T-cell (primary cell): ENCODE data around the gene LECT2. TPM values are rescaled to one million over a fixed set of nuclear protein-coding genes. Genes with fewer than 3 reads are reported as not detected.

Experiments
- ATAC-seq, 4 experiments: fragments of 200-7000 bp in 3 of 4; fragments of 150-1000 bp in 1 of 4; cut with Tn5 transposase; replicated peaks in 1 of 4; 1 replicate in 3 of 4; 2 replicates in 1 of 4; pipeline ENCODE4 v1.10.0; 2021; ENCODE audit warnings: moderate library complexity in 3 of 4, mild to moderate bottlenecking in 2 of 4, moderate number of reproducible peaks in 1 of 4
- CTCF ChIA-PET, 2 donors: fragments of 300-600 bp; sonication (Branson Sonifier 250); formaldehyde crosslinking; loops; one replicate each; lab custom pipeline; 2022; ENCODE audit warnings: antibody characterized with exemption in 2 of 2; lab: Charles Lee
- POLR2A ChIA-PET, 2 donors: fragments of 300-600 bp; sonication (Branson Sonifier 250); formaldehyde crosslinking; loops; one replicate each; lab custom pipeline; 2022; ENCODE audit warnings: antibody characterized with exemption in 2 of 2; lab: Charles Lee
- DNase-seq, 35 experiments: peaks; one replicate each; pipeline versions ENCODE4 v3.0.0 to v3.0.0-alpha.2; 2013 to 2023
- H3K27ac ChIP-seq: one replicate; pipeline ENCODE4 v1.5.1; 2013; ENCODE audit warnings: low read length
- H3K27me3 ChIP-seq, 2 experiments: replicated peaks in 1 of 2; 1 replicate in 1 of 2; 2 replicates in 1 of 2; pipeline versions ENCODE4 v1.6.1 to v1.7.0; 2013; ENCODE audit warnings: low read length in 1 of 2, mixed read lengths in 1 of 2; ENCODE audit not compliant: control insufficient read depth in 2 of 2, insufficient read depth in 2 of 2; ENCODE audit errors: extremely low read depth in 1 of 2
- H3K36me3 ChIP-seq, 2 donors: 1 replicate in 1 of 2; 2 replicates in 1 of 2; pipeline versions ENCODE4 v1.6.1 to v1.7.0; 2013; ENCODE audit warnings: low read length in 1 of 2; ENCODE audit not compliant: control insufficient read depth in 2 of 2, insufficient read depth in 1 of 2; ENCODE audit errors: extremely low read depth in 1 of 2
- H3K4me1 ChIP-seq, 2 experiments: 1 replicate in 1 of 2; 2 replicates in 1 of 2; pipeline versions ENCODE4 v1.6.1 to v1.7.0; 2013; ENCODE audit warnings: low read length in 2 of 2, mixed read lengths in 1 of 2; ENCODE audit not compliant: insufficient read depth in 2 of 2, control insufficient read depth in 1 of 2; ENCODE audit errors: extremely low read depth in 1 of 2
- H3K4me3 ChIP-seq, 2 donors: 1 replicate in 1 of 2; 2 replicates in 1 of 2; pipeline versions ENCODE4 v1.5.1 to v1.7.0; 2013; ENCODE audit warnings: mild to moderate bottlenecking in 2 of 2, low read length in 1 of 2, moderate library complexity in 1 of 2; ENCODE audit not compliant: control insufficient read depth in 1 of 2; ENCODE audit errors: extremely low read depth in 1 of 2
- H3K9me3 ChIP-seq: 2 replicates; pipeline ENCODE4 v1.7.0; 2013
- H3K27ac Mint-ChIP-seq, 2 donors: one replicate each; pipeline ENCODE4 v1.8.0; 2020 to 2021; ENCODE audit warnings: mild to moderate bottlenecking in 2 of 2, mixed read lengths in 2 of 2
- H3K27me3 Mint-ChIP-seq, 2 donors: one replicate each; pipeline ENCODE4 v1.8.0; 2021 to 2022; ENCODE audit warnings: mixed read lengths in 2 of 2
- H3K36me3 Mint-ChIP-seq: one replicate; pipeline ENCODE4 v1.8.0; 2021; ENCODE audit warnings: mixed read lengths
- H3K4me1 Mint-ChIP-seq, 3 donors: one replicate each; pipeline ENCODE4 v1.8.0; 2020 to 2022; ENCODE audit warnings: mixed read lengths in 3 of 3, mild to moderate bottlenecking in 1 of 3
- H3K4me3 Mint-ChIP-seq, 3 donors: one replicate each; pipeline ENCODE4 v1.8.0; 2020 to 2022; ENCODE audit warnings: mild to moderate bottlenecking in 3 of 3, mixed read lengths in 3 of 3, moderate library complexity in 3 of 3
- H3K9me3 Mint-ChIP-seq, 3 donors: one replicate each; pipeline ENCODE4 v1.8.0; 2020 to 2022; ENCODE audit warnings: mixed read lengths in 3 of 3
- WGBS: methylation state at CpG from one replicate; pipeline ENCODE4 v1.1.5; 2013; ENCODE audit warnings: missing lambda C conversion rate; ENCODE audit not compliant: insufficient coverage; 5-methylcytosine and 5-hydroxymethylcytosine counted together
- total RNA-seq, 35 experiments: library from RNA in 6 of 35; stranded (reverse) in 6 of 35; fragments of 120-200 nt in 1 of 35; gene quantifications; one replicate each; pipeline versions ENCODE4 v1.2.1 to v1.2.4 and lab custom pipeline; 2013 to 2026

LECT2 gene
- total RNA-seq, 5 donors from 2014 or later (not counting 1 experiment from before 2014, with no cell fraction given), result not detected

DNA sequence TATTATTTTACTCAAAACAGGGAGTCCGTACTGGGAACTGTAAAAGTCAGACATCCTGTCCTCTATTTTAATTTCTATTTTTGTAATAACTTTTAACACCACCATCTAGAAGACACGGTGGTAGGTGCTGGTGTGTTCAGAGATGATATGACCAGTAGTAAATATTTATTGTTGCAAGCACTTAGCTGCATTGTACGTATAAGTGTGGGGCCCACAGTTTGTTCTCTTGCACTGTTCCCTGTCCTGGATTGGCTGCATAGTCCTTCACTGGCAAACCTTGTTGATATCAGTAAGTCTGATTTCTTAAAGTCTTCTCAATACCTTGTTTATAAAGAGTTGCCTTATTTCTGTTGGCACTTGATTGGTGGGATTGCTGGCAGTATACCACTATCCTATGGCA, 34.6 kb downstream of the LECT2 start:
- WGBS, result no CpG with 5 or more reads among the region's 3 CpGs
- H3K4me1 Mint-ChIP-seq, result peaks cover 0 to 4% (median 0%) of the 10 kb centered on the region in 3 donors
- DNase-seq (no peak), ATAC-seq (no peak)
- no peak overlapping the region for H3K27ac Mint-ChIP-seq
- POLR2A ChIA-PET, result no interaction called here
- CTCF ChIA-PET, result interaction anchor here in 1 of 2 donors (0.6 kb wide), 1 partner anchor 415 kb away, joined by 9 read pairs; no protein-coding TSS in a partner anchor
- H3K36me3 ChIP-seq, result no peaks in the 10 kb centered on the region
- no peaks in the 10 kb centered on the region for H3K4me1 ChIP-seq
- no peaks in the 10 kb centered on the region for H3K36me3 Mint-ChIP-seq
- H3K9me3 ChIP-seq, result no peaks in the 10 kb centered on the region
- peaks cover 41 to 42% of the 10 kb centered on the region in 2 donors for H3K27me3 Mint-ChIP-seq
- peaks cover 0 to 5% of the 10 kb centered on the region in 2 experiments for H3K27me3 ChIP-seq
- H3K4me3 Mint-ChIP-seq, result no peak overlapping the region
- no peaks in the 10 kb centered on the region for H3K9me3 Mint-ChIP-seq
- H3K27ac ChIP-seq, result no peak overlapping the region
- H3K4me3 ChIP-seq, result no peak overlapping the region

DNA sequence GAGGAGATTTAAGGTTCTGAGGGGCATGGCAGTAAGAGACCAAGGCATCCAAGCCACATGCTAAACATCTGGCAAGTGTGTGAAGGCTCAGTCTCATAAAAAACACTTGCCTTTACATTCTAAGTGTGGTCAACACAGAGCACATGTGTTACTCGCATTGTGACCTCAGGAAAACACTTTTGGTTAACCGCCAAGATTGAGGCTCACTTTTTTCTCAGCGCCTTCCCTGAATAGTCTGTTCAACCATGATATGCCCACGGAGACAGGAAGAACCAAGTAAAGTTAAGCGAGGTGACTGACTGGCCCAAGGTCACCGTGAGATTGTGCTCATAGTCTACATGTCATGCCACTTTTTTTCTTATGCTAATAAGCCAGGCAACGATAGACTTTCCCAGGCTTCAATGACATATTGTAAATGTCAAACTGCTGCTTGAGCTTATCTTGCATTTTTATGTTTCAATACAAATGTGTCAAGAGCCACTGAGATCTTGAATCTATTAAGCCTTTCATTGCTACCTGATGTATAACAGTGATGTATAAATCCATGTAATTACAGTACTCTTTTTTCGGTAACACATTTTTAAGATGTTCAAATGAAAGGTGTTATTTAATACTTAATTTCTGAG, 38.0 kb downstream of the LECT2 start:
- Histone ChIP-seq H3K9me3 (no peaks in the 10 kb centered on the region), H3K4me3 (no peak overlapping the region), H3K4me1 (no peaks in the 10 kb centered on the region), H3K27me3 (peaks cover 3 to 6% of the 10 kb centered on the region in 2 experiments), H3K27ac (no peak overlapping the region), H3K36me3 (no peaks in the 10 kb centered on the region)
- DNase-seq (peak in 1 of 35 experiments; percentile 16), ATAC-seq (peak in 1 of 4 experiments; percentile 17)
- H3K36me3 Mint-ChIP-seq, result no peaks in the 10 kb centered on the region
- H3K27me3 Mint-ChIP-seq, result peaks cover 28 to 36% of the 10 kb centered on the region in 2 donors
- ChIA-PET POLR2A (no interaction called here), CTCF (no interaction called here)
- no peak overlapping the region for H3K27ac Mint-ChIP-seq
- H3K4me3 Mint-ChIP-seq, result no peak overlapping the region
- WGBS, result 47% methylated on average over 6 of the region's 8 CpGs
- H3K4me1 Mint-ChIP-seq, result peaks cover 0 to 16% (median 8%) of the 10 kb centered on the region in 3 donors
- H3K9me3 Mint-ChIP-seq, result no peaks in the 10 kb centered on the region

DNA sequence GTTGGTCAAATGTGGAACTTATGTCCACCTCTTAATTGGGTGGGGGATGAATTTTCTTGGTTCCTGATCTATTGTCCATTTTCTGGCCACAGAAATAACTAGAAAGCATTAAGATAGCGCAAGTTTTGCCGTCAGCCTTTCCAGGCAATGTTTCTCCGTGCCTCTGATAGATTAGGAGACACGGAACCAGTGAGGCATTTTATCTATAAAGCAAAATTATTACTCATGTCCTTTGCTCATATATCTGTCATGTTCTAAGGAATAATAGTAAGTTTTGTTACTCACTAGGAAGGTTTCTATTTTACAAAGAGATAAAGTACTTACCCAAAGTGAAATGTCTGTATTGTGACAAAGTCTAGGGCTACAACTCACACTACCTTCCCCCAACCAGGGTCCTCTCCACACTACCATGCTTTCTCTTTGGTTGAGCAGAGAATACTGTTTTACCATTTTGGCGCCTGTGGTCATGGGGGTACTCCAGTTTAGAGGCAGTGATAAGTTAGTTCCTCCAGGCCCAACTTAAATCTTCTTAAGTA, 39.2 kb downstream of the LECT2 start:
- no peak overlapping the region for H3K4me3 Mint-ChIP-seq
- no peaks in the 10 kb centered on the region for H3K36me3 Mint-ChIP-seq
- Histone ChIP-seq H3K4me1 (no peaks in the 10 kb centered on the region), H3K27ac (no peak overlapping the region), H3K36me3 (no peaks in the 10 kb centered on the region), H3K9me3 (no peaks in the 10 kb centered on the region), H3K27me3 (peaks cover 6 to 13% of the 10 kb centered on the region in 2 experiments), H3K4me3 (no peak overlapping the region)
- H3K27me3 Mint-ChIP-seq, result peaks cover 30 to 42% of the 10 kb centered on the region in 2 donors
- peaks cover 0 to 16% (median 8%) of the 10 kb centered on the region in 3 donors for H3K4me1 Mint-ChIP-seq
- H3K9me3 Mint-ChIP-seq, result no peaks in the 10 kb centered on the region
- ChIA-PET POLR2A (no interaction called here), CTCF (no interaction called here)
- WGBS, result 100% methylated on average over 2 of the region's 5 CpGs
- H3K27ac Mint-ChIP-seq, result no peak overlapping the region
- DNase-seq (no peak), ATAC-seq (no peak)

DNA sequence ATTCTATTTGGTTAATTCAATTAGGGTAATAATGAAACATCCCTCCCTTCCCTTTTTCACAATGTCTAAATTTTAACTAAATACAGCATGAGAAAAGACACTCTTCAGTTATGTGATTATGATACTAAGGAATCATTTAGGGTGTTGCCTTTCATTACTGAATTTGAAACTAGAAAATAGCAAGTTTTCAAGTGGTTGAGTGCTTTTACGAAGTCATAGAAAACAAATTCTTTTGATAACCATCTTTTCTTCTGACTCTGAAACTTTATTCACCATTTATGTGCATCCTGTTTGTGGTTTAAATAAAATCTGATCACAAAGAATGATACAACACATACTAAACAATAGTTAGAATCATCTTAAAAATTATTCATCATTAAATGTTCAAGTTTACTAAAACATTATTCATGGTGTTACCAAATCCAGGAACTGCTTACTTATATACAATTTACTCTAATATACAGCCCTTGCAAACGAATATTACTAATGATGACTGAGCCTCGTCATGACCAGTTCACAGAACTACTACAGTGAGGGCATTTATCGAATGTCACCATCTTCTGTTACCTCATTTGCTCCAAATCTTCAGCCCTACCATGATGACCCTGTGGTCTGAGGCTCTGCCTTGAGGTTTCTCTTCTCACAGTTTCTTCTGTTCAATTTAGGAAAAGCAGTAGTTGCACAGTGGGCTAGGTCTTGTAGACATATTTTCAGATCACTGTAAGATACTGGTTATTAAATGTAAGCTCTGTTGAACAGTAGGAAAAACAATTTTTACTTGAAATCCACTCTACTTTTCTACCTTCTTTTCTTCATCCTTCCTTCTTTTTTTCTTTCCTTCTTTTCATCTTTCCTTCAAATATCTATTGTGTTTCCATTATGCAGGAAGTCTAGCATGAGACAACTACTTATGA, 40.8 kb downstream of the LECT2 start:
- no peaks in the 10 kb centered on the region for H3K36me3 Mint-ChIP-seq
- Histone ChIP-seq H3K4me3 (no peak overlapping the region), H3K27ac (no peak overlapping the region), H3K4me1 (no peaks in the 10 kb centered on the region), H3K27me3 (peaks cover 6 to 18% of the 10 kb centered on the region in 2 experiments), H3K9me3 (no peaks in the 10 kb centered on the region), H3K36me3 (no peaks in the 10 kb centered on the region)
- DNase-seq, result no peak
- no peak for ATAC-seq
- H3K9me3 Mint-ChIP-seq, result no peaks in the 10 kb centered on the region
- no peak overlapping the region for H3K4me3 Mint-ChIP-seq
- H3K27me3 Mint-ChIP-seq, result peaks cover 45 to 51% of the 10 kb centered on the region in 2 donors
- WGBS, result 42% methylated on average over 2 of the region's 4 CpGs
- peak overlapping the region in 1 of 2 donors; percentile 12 for H3K27ac Mint-ChIP-seq
- ChIA-PET POLR2A (no interaction called here), CTCF (no interaction called here)
- peaks cover 0 to 16% (median 8%) of the 10 kb centered on the region in 3 donors for H3K4me1 Mint-ChIP-seq

DNA sequence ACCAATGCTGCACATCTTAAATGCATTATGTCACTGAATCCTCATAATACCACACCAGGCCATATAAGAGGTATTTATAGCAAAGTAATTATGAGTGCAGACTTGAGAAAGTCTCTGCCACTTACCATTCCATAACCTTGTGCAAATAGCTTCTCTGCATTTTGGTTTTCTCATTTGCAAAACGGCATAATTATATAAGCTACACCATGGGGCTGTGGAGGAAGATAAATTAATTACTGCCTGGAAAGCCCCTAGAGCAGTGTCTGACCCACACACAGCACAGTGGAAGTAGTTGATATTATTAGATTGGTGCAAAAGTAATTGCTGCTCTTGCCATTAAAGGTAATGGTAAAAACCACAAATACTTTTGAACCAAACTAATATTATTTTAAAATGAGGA, 49.6 kb downstream of the LECT2 start:
- CTCF ChIA-PET, result no interaction called here

DNA sequence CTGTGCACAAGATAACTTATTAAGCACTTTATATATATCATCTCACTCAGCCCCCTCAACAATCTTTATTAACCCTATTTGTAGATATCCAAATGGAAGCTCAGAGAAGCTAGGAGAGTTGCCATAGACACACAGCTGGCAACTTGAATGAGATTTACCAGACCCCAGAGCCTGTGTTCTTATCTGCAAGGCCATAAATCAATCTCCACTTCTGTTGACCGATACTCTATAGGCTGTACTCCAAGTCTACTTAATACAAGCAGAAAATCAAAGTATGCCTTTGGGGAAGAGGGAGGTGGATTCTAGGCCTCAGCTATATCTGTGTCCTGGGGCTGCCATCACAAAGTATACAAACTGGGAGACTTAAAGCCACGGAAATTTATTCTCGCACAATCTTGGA, 53.1 kb downstream of the LECT2 start:
- no peaks in the 10 kb centered on the region for H3K4me1 Mint-ChIP-seq
- 95% methylated on average over 2 of the region's 3 CpGs for WGBS
- no peaks in the 10 kb centered on the region for H3K9me3 Mint-ChIP-seq
- Histone ChIP-seq H3K4me1 (no peaks in the 10 kb centered on the region), H3K27me3 (peaks cover 0 to 18% of the 10 kb centered on the region in 2 experiments), H3K9me3 (no peaks in the 10 kb centered on the region), H3K4me3 (no peak overlapping the region), H3K27ac (no peak overlapping the region), H3K36me3 (no peaks in the 10 kb centered on the region)
- CTCF ChIA-PET, result interaction anchor here in 1 of 2 donors (1.5 kb wide), 1 partner anchor 10 kb away, joined by 4 read pairs; no protein-coding TSS in a partner anchor
- no peak overlapping the region for H3K27ac Mint-ChIP-seq
- ATAC-seq (no peak), DNase-seq (no peak)
- H3K36me3 Mint-ChIP-seq, result no peaks in the 10 kb centered on the region
- POLR2A ChIA-PET, result no interaction called here
- peaks cover 20 to 30% of the 10 kb centered on the region in 2 donors for H3K27me3 Mint-ChIP-seq
- H3K4me3 Mint-ChIP-seq, result no peak overlapping the region

More for the DNA sequence above, 49.6 kb downstream of the LECT2 start:
- H3K4me1 ChIP-seq, result no peaks in the 10 kb centered on the region
- no peak overlapping the region for H3K4me3 ChIP-seq
- WGBS, result no CpG with 5 or more reads among the region's 1 CpG
- ATAC-seq (no peak), DNase-seq (no peak)
- H3K36me3 ChIP-seq, result no peaks in the 10 kb centered on the region
- H3K9me3 ChIP-seq, result no peaks in the 10 kb centered on the region
- Mint-ChIP-seq H3K36me3 (no peaks in the 10 kb centered on the region), H3K27me3 (peaks cover 24 to 32% of the 10 kb centered on the region in 2 donors), H3K4me1 (no peaks in the 10 kb centered on the region), H3K9me3 (no peaks in the 10 kb centered on the region), H3K4me3 (no peak overlapping the region), H3K27ac (no peak overlapping the region)
- POLR2A ChIA-PET, result no interaction called here
- peaks cover 0 to 20% of the 10 kb centered on the region in 2 experiments for H3K27me3 ChIP-seq
- H3K27ac ChIP-seq, result no peak overlapping the region
